ACHN (cell line): ENCODE measurements around the gene ABCC1.
A peak's percentile ranks its signal among the peaks of the same experiment; 100 is the strongest.
"Not testable (repeated sequence)": the region's sequence is repeated elsewhere in the genome, so short reads cannot be mapped to it uniquely, and the experiment has no call there.

Experiments
- DNase-seq: peaks from one replicate; pipeline ENCODE4 v3.0.0-alpha.2; 2015
- in situ Hi-C: cut with HindIII; loops from 2 replicates; pipeline ENCODE4 v1.10.0; 2017; ENCODE audit warnings: low sequenced_read_pairs, low pct_ligation_motif_present, low pct_unique_long_range_greater_than_20kb

The ABCC1 gene

DNA sequence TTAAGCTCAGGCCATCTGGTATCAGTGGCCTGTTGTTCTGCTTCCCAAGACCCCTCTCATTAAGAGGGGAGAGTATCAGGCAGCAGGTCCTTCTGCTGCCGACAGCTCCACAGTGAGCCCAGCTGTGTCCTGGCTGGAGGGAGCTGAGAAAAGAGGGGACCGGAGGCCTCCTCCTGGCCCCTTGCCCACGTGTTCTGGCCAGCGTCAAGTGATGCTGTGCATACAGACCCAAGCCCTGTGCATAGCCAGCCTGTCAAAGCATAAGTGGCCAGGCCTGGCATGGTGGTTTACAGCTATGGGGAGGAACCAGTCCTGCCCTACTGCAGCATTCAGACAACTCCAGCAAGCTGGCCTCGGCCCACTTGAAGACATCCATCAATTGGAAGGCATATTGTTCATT is 225.9 kb downstream of the ABCC1 start:
- in situ Hi-C loops, result no loop called here
- DNase-seq, result no peak

DNA sequence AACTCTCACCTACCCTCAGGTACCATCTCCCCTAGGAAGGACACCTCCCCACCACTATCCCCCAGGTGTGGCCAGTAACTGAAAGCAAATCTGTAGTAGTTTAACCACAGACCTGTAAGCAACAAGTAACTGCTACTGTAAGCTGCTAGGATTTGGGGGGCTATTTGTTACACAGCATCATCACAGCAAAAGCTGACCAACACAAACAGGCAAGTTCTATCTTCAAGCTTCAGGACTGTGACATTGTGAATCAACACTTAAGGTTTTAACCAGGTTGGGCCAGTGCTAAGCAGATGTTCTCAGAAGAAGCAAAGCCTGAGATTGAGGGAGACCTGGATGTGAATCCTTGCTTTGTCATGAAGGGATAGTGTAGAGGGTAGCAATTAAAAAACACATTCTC is 226.9 kb downstream of the ABCC1 start:
- DNase-seq, result no peak
- in situ Hi-C loops, result no loop called here

DNA sequence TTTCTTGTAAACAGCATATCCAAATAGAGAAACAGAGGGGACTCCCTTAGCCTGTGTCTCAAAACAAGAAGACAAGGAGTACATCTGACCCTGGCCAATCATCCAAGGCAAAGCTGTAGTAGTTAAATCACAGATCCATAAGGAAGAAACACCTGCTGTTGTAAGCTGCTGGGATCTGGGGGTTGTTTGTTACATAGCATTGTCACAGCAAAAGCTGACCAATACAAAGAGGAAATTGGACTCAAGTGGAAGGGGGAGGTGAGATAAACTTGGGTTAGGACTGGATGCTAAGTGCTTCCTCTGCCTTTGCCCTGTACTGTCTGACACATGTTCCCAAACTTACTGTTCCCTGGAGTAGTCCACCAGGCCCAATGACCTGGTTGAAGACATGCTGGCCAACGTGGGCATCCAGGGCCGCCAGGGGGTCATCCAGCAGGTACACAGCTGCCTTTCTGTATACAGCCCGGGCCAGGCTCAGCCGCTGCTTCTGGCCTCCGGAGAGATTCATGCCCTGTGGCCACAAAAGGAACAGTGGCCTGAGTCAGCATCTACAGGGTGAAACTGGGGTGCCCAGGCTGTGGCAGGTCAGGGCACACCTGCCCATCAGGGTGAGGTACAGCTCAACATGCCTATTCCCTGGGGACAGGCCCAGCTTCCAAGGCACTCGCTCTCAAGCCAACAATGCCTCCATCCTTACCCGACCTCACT is 229.2 kb downstream of the ABCC1 start:
- no peak for DNase-seq
- in situ Hi-C loops, result no loop called here

DNA sequence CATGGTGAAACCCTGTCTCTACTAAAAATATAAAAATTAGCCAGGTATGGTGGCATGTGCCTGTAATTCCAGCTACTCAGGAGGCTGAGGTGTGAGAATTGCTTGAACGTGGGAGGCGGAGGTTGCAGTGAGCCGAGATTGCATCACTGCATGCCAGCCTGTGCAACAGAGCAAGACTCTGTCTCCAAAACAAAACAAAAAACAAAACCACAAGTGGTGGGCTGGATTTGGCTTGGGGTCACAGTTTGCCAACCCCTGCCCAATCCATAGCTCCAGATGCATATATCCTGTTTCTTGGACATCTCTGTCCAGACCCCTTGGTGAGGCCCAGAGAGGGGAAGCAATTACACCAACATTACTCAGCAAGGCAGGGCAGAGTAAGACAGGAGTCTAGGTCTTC is 232.3 kb downstream of the ABCC1 start:
- DNase-seq, in situ Hi-C loops: not testable (repeated sequence)

DNA sequence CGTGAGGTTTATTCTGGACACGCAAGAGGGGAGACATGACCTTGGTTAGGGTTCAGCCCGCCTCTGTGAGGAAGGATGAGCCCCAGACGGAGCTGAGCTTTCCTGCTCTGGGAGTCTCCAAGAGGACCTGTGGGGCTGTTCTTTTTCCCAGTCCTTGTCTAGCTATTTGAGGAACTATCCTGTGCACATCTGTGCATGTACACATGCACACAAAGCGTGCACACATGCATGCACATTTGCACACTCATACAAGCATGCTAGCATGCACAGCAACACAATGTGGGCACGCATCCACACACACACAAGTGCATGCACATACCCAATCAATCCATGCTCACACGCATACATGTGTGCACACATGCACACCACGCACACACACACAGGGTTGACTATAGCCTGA is 233.5 kb downstream of the ABCC1 start:
- in situ Hi-C loops, result no loop called here
- no peak for DNase-seq

DNA sequence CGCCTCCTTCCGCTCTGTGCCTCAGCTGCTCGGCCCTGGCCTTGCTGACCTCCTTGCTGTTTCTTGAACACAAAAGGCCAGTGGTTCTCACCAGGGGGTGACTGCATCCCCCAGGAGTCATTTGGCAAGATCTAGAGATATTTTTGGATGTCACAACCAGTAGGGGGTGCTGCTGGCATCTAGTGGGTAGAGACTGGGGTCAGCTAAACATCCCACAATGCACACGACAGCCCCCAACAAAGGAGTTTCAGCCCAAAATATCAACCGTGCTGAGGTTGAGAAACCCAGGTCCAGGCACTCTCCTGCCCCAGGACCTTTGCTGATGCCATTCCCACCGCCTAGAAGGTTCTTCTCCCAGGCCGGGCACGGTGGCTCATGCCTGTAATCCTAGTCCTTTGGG is 234.1 kb downstream of the ABCC1 start:
- peak; percentile 21 for DNase-seq
- in situ Hi-C loops, result no loop called here

DNA sequence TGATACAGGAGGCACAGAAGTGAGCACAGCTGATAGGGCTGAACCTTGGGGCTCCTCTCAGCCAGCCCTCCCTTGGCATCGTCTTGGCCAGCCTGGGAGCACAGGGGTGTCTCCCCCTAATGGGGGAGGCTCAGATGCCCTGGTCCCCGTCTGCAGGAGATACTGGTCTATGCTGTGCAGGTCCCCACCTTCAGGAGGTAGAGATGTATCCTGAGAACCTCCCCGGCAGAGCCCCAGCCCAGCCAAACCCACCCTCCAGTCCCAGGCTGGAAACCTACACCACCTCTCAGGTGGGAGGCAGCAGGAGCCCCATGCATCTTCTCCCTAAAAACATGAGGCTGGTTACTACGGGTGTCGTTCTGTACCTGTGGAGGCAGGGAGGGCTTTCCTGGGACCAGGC is 235.2 kb downstream of the ABCC1 start:
- in situ Hi-C loops, result no loop called here
- no peak for DNase-seq

DNA sequence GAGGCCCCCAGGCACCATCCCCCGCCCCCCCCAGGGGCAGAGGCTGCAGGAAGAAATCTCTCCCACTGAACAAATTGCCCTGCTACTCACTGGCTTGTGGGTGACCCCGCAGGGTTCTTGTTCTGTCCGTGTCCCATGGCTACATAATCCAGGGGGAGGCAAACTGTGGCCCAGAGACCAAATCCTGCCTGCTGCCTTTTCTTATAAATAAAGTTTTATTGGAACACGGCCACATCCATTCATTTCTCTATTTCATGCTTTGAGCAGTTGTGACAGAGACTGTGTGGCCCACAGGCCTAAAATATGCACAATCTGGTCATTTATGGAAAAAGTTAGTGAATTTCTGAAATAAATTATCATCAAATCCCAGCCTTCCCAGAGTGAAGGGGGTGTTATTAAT is 235.7 kb downstream of the ABCC1 start:
- in situ Hi-C loops, result no loop called here
- no peak for DNase-seq

DNA sequence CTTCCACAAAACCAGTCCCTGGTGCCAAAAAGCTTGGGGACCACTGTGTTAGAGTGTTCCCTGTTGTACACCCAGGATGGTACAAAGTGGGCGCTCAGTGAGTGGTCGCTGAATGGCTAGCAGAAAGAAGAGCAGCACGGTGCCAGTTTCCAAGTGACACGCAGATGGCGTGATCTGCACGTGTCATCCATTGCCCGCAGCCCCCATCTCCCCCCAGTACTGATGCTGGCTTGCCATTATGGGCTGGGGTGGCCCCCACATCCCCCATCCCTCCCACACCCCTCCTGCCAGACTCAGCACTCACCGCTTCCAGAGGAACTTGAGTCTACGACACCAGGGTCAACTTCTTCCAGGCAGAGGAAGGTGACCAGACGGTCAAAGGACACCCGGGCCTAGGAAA is 237.4 kb downstream of the ABCC1 start:
- no peak for DNase-seq
- in situ Hi-C loops, result no loop called here

DNA sequence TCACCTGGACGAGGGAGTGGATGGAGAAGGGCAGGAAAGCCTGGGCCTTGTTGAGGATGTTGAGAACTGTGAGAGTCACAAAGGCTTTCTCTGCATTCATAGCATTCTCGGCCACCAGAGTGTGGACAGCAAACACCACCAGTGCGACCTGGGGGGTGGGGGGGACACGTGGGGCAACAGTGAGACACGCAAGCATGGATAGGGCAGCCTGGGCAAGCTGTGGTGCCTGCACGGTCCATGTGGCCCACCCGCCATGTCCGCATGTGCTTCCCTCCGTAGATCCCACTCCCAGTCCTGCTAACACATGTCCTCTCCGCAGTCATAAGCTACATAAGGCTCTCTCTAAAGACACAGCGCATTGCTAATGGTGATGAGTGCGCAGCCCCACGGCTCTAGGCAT is 239.4 kb downstream of the ABCC1 start:
- no peak for DNase-seq
- in situ Hi-C loops, result no loop called here

DNA sequence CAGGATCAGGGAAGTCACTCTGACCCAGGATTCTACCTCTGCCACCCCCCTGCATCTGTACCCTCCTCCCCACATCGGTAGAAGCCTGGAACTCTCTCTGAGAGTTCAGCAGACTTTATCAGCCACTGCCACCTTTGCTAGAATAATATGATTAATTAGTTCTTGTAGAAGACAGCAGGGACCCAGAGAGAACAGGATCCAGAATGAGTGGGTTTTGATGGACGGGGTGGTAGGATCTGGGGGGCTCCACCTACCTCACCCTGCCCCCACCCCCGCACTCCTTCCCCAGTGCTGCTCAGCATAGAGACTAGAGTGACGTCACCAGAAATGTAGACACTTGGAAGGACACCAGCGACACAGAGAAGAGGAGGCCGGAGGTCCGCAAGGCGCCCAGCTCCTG is 240.4 kb downstream of the ABCC1 start:
- DNase-seq, result no peak
- in situ Hi-C loops, result no loop called here

DNA sequence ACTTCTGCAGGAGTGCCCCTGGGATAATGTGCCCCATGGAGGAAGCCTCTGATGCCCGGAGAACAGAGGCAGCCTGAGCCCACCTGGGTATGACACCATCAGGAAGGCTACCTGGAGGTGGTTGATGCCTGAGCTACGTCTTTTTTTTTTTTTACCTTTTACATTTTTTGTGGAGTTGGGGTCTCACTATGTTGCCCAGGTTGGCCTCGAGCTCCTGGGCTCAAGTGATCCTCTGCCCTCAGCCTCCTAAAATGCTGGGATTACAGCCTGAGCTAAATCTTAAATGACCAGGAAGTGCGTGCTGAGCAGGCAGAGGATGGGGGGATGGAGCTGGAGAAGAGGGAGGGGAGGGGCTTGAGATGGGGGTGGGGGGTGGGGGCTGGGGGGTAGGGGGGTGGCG is 241.1 kb downstream of the ABCC1 start:
- in situ Hi-C loops, result no loop called here
- no peak for DNase-seq

DNA sequence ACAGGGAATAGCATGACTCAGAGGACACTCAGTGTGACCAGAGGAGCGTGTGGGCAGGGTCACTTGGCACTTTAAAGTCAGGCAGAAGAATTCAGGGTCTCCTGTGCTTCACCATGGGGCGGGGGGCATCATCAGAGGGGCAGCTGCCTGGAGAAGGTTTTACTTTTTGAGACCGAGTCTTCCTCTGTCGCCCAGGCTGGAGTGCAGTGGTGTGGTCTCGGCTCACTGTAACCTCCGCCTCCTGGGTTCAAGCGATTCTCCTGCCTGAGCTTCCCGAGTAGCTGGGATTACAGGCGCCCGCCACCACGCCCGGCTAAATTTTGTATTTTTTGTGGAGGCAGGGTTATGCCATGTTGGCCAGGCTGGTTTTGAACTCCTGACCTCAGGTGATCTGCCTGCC is 241.6 kb downstream of the ABCC1 start:
- DNase-seq, in situ Hi-C loops: not testable (repeated sequence)

DNA sequence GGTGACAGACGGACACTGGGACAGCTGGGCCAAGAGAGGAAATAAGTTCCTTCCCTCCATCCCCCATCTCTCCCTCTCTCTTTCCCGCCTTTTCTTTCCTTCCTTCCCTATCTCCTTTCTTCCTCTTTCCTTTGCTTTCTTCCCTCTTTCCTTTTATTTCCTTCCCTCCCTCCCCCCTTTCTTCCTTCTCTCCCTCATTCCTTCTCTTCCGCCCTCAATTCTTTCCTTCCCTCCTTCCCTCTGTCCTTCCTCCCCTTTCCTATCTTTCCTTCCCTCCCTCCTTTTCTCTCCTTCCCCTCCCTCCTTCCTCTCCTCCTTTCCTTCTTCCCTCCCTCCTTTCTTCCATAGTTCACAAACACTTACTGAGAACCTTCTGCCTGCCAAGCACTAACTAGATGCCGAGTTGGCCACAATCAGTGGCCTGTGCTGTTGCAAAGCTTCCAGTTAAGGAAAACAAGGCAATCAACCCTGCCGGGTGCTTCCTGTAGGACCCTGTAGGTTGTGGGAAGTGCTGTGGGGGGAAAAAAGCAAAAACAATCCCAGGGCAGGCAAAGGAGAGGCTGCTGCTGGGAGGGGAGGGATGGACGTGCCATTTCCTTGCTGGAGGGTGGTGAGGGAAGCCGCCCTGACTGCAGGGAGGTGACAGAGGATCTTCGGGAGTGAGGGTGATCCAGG is 242.2 kb downstream of the ABCC1 start:
- in situ Hi-C loops, result no loop called here
- DNase-seq, result no peak
